GM13977 (cell line): ENCODE measurements around the gene NF1.

Experiments
- DNase-seq: peaks from one replicate; pipeline ENCODE4 v3.0.0; 2012; ENCODE audit warnings: low spot score
- CTCF ChIP-seq: IDR thresholded peaks from 2 replicates; pipeline ENCODE4 v1.5.1; 2012; ENCODE audit warnings: mild to moderate bottlenecking, control low read depth; ENCODE audit not compliant: insufficient read depth; ENCODE audit errors: extremely low read depth, missing control alignments
- in situ Hi-C: fragments of 300-500 bp; cut with MboI; formaldehyde crosslinking; loops from one replicate; pipeline ENCODE4 v1.12.0; 2022; ENCODE audit warnings: low sequenced_read_pairs, low pct_unique_long_range_greater_than_20kb, mixed read lengths, inconsistent platforms; ENCODE audit not compliant: unreplicated experiment

The NF1 gene

DNA sequence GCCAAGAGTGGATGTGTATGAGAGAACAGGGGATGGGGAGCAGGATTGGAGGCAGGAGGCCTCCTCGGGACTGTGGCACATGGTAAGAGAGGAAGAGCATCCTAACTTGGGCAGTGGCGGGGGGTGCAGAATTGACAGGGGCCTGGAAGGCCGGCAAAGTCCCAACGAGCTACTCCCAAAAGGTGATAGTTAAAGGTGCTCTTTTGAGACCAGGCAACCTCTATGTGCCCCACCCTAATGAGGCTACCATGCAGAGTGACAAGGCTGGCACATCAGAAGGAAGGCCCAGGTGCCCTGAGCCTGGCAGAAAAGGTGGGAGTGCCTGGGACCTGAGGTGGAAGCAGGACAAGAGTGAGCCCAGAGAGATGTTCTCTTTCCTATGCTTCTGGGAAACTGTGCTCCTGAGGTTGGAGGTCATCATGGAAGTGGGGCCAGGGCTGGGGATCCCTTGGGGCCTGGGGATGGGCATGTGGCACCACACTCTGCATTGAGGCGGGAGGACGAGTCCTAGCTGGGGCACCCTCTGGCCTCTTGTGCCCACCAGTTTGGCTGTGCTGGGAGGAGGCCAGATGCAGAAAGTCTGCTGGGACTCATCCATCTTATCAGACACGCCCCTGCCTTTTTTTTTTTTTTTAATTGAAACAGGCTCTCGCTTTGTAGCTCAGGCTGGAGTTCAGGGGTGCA is 302.6 kb downstream of the NF1 start:
- DNase-seq: no peak
- TF ChIP-seq CTCF: no peak
- in situ Hi-C loops: no loop called here

DNA sequence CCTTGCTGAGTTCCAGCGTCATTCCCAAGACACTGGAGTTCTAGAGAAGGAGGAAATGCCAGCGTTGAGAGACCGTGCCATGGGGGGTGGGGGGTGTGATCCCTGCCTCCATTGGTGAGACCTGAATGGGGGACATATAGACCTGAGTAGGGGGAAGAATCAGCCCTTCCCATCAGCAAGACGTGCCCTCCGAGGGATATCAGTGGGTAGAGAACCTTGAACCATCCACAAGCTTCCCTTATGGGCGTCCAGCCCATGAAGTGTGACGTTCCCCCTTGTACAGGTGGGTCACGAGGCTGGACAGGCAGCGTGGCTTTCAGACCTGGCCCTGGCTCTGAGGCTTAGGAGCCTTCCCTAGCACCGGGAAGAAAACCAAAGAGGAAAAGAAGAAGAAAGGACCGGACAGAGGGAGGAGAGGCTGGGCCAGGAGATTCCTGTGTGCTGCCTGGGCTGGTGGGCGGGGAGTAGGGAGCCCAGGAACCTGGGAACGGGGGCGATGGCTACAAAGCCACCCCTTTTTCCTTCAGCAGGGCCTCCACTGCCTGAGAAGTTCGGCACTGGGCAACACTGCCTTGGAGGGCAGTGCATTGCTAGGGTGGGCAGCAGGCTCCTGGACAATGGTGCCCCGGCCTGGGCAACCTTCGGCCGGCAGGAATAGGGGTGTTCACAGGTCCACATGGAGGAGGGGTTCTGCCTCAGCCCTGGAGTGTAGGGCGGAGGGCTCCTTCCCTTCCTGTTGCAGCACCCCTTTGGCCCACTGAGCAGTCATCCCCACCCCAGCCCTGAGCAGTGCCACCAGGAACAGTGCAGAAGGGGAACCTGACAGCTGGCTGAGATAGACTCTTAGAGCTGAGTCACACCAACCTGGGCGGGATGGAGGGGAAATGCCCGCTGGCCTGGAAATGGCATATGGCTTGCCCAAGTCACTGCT is 303.9 kb downstream of the NF1 start:
- in situ Hi-C loops: no loop called here
- no peak for DNase-seq
- TF ChIP-seq CTCF: no peak

DNA sequence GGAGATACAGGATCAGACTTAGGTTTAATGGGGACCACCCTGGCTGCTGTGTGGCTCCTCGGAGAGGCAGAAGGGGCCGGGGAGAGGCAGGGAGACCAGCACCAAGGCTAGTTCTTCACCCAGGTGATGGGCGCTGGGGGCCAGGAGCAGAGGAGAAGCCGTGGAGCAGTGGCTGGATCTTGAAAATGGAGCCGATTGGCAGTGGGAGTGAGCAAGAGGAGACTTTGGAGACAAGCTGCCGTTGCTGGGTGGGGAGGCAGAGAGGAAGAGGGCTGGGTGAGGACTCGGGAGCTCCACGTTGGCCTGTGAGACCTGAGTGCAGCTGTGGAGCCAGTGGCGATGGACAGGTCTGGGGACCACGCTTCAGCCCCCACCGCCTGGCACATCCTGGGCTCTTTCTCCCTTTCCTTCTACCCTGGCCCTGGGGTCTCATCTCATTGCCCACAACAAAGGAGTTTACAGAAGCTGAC is 305.7 kb downstream of the NF1 start:
- in situ Hi-C loops: no loop called here
- no peak for TF ChIP-seq CTCF
- no peak for DNase-seq

DNA sequence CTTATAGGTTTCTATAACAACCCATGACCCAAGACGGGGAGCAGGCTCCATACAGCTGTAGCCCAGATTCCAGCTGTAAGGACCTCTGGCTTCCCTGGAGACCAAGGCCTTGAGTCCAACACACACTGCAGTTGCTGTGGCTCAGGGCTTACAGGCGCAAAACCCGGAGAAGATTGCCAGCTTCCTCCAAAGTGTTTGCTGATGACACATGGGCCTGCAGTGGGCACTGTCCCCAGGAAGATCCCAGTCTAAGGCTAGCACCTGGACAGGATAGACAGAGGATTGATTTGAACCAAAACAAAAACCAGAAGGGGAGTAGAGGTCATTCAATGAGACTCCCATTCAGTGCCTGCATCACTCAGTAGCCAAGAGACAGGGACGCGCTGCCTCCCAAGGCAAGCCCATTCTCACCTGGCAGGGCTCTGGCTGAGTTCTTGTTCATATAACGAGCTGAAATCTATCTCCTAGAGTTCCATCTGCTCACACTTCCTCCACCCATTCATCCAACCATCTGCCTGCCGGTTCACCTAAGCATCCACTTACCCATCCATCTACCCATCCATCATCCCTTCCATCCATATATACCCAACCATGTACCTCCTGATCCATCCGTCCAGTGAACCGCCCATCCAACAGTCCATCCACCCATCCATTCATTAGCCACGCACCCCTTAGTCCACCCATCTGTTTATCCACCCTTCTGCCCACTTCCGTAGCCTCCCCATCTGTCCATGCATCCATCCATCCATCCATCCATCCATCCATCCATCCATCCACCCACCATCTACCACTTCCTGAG is 306.9 kb downstream of the NF1 start:
- no peak for TF ChIP-seq CTCF
- DNase-seq: no peak
- in situ Hi-C loops: no loop called here

DNA sequence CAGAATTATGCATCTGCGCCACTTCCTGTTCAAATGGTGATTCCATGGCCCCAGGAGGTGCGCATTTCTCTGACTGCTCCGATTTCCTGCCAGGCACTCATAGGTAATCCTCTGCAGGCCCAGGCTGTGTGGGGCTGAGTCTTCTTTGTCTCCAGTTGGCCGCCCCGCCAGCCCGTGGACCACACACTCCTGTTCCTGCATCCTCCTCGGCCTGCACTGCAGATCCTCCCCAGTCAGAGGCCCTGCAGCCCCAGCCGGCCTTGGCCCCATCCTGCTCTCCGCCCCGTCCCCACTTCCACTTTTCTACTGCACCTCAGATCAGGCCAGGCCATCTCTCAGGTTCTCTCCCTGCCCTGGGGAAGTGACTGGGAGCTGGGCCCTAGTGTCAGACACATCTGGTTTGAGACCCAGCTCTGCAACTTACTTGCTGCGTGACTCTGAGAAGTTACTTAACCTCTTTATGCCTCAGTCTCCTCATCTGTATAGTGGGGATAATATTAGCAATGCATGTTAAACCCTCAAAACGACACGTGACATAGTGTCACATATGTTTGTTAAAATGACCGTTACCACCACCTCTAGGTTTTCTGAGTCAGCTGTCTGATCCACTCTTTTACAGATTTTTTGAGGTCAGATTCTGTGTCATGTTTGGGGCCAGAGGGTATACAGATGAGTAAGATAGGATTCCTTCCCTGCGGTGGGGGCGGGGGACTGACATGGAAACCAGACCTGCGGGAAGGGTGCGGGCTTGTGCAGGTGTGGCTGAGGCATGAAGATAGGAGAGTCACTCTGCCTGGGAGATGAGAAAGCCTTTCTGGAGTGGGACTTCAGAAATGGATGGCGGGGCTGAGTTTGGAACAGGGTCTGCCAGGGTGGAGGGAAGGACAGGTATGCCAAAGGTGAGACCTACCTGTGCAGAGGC is 309.5 kb downstream of the NF1 start:
- DNase-seq: no peak
- TF ChIP-seq CTCF: no peak
- in situ Hi-C loops: no loop called here
